Cardiac muscle cell (in vitro differentiated cells and primary cell): ENCODE measurements around the gene CCL4. TPM values are rescaled to one million over a fixed set of nuclear protein-coding genes. Genes with fewer than 3 reads are reported as not detected.
"Not testable (repeated sequence)": the region's sequence is repeated elsewhere in the genome, so short reads cannot be mapped to it uniquely, and the experiment has no call there.

ENCODE experiments used
- DNase-seq, 2 donors: peaks; one replicate each; pipeline versions ENCODE4 v3.0.0 to v3.0.0-alpha.2; 2010 to 2017; ENCODE audit warnings: low read depth in 1 of 2, low spot score in 1 of 2
- H3K27ac ChIP-seq: fragments of 200-600 bp; sonication (generic); 2 replicates; pipeline ENCODE4 v1.5.1; 2016
- H3K27me3 ChIP-seq: fragments of 200-600 bp; sonication (generic); 2 replicates; pipeline ENCODE4 v1.6.0; 2016; ENCODE audit warnings: control low read depth
- H3K36me3 ChIP-seq: fragments of 200-600 bp; sonication (generic); 2 replicates; pipeline ENCODE4 v1.5.1; 2016; ENCODE audit warnings: control low read depth
- H3K4me1 ChIP-seq: fragments of 200-600 bp; sonication (generic); 2 replicates; pipeline ENCODE4 v1.8.1; 2017; ENCODE audit warnings: low read depth, mild to moderate bottlenecking, mixed run types
- H3K4me3 ChIP-seq: fragments of 200-600 bp; sonication (generic); 2 replicates; pipeline ENCODE4 v1.5.1; 2016; ENCODE audit warnings: mild to moderate bottlenecking
- H3K9me3 ChIP-seq: fragments of 200-600 bp; sonication (generic); 2 replicates; pipeline ENCODE4 v1.5.1; 2017; ENCODE audit warnings: low read depth, mild to moderate bottlenecking, control low read depth
- CTCF ChIP-seq: IDR thresholded peaks from 2 replicates; pipeline ENCODE4 v1.5.1; 2012; ENCODE audit warnings: low read depth, mild to moderate bottlenecking, low read length
- polyA plus RNA-seq: library from polyadenylated mRNA; unstranded; fragments of >200 nt; fragmentation: Nextera tagmentation; extraction: Ambion mirVana; gene quantifications from 2 replicates; pipeline ENCODE4 v1.2.1, GENCODE V29; 2016
- total RNA-seq: library from RNA; depleted of rRNA; stranded (reverse); fragments of >200 nt; gene quantifications from 2 replicates; pipeline ENCODE4 v1.2.3, GENCODE V29; 2016

The CCL4 gene
- total and polyA plus RNA-seq, 2 experiments from 2014 or later = not detected

GRCh38 chr17:36086791-36087190 lies 16.8 kb upstream of the CCL4 start:
- Histone ChIP-seq H3K9me3 (no peaks in the 10 kb centered on the region), H3K27me3 (peaks cover 3% of the 10 kb centered on the region), H3K4me1 (no peaks in the 10 kb centered on the region), H3K36me3 (no peaks in the 10 kb centered on the region), H3K4me3 (no peak overlapping the region), H3K27ac (no peak overlapping the region)
- DNase-seq = no peak
- no peak for TF ChIP-seq CTCF

GRCh38 chr17:36087471-36087870 lies 16.2 kb upstream of the CCL4 start:
- H3K36me3 ChIP-seq, DNase-seq, H3K4me3 ChIP-seq, H3K4me1 ChIP-seq, H3K27me3 ChIP-seq, H3K27ac ChIP-seq, H3K9me3 ChIP-seq: not testable (repeated sequence)

GRCh38 chr17:36087897-36088572 lies 15.6 kb upstream of the CCL4 start:
- H3K36me3 ChIP-seq, H3K9me3 ChIP-seq, H3K27me3 ChIP-seq, H3K4me1 ChIP-seq, H3K4me3 ChIP-seq, H3K27ac ChIP-seq, DNase-seq: not testable (repeated sequence)

- no peak for TF ChIP-seq CTCF
- Histone ChIP-seq H3K4me3 (no peak overlapping the region), H3K27me3 (peaks cover 3% of the 10 kb centered on the region), H3K4me1 (no peaks in the 10 kb centered on the region), H3K36me3 (no peaks in the 10 kb centered on the region), H3K9me3 (no peaks in the 10 kb centered on the region), H3K27ac (no peak overlapping the region)
- no peak for DNase-seq
These were observed 14.8 kb upstream of the CCL4 start for GRCh38 chr17:36088670-36089338.

GRCh38 chr17:36089339-36089865 lies 14.2 kb upstream of the CCL4 start:
- Histone ChIP-seq H3K4me3 (no peak overlapping the region), H3K36me3 (no peaks in the 10 kb centered on the region), H3K4me1 (no peaks in the 10 kb centered on the region), H3K27ac (no peak overlapping the region), H3K9me3 (no peaks in the 10 kb centered on the region), H3K27me3 (peaks cover 3% of the 10 kb centered on the region)
- no peak for TF ChIP-seq CTCF
- no peak for DNase-seq

- no peak for TF ChIP-seq CTCF
These were observed 13.5 kb upstream of the CCL4 start, which contains the start of gene CCL3 for GRCh38 chr17:36089888-36090836. TSS of gene CCL3 (minus strand) at chr17:36090143. CDS start at chr17:36090058, 85 bp downstream.

More at GRCh38 chr17:36089888-36090836, 13.5 kb upstream of the CCL4 start, which contains the start of gene CCL3:
- Histone ChIP-seq H3K4me1 (no peaks in the 10 kb centered on the region), H3K36me3 (no peaks in the 10 kb centered on the region), H3K4me3 (no peak within 1 kb of the TSS), H3K27me3 (peaks cover 3% of the 10 kb centered on the region), H3K9me3 (no peaks in the 10 kb centered on the region), H3K27ac (no peak within 1 kb of the TSS)
- no peak for DNase-seq
